Kidney (tissue), 14 donors: ENCODE measurements around the gene MAGI3. TPM values are rescaled to one million over a fixed set of nuclear protein-coding genes. Genes with fewer than 3 reads are reported as not detected.
A peak's percentile ranks its signal among the peaks of the same experiment; 100 is the strongest.

Experiments used
- DNase-seq, 5 donors: peaks; one replicate each; pipeline ENCODE4 v3.0.0-alpha.2; 2013 to 2020
- FAIRE-seq: peaks from 2 replicates; lab custom pipeline; 2012; peaks lifted over from hg19 to GRCh38; lab: Jason Lieb, UNC
- H3K27ac ChIP-seq, 2 donors: one replicate each; pipeline ENCODE4 v1.7.0; 2013; ENCODE audit warnings: low read depth in 2 of 2, low read length in 2 of 2, inconsistent platforms in 1 of 2
- H3K27me3 ChIP-seq: one replicate; pipeline ENCODE4 v1.7.1; 2013; ENCODE audit warnings: low read length, inconsistent platforms; ENCODE audit not compliant: control insufficient read depth, insufficient read depth
- H3K36me3 ChIP-seq, 3 donors: one replicate each; pipeline versions ENCODE4 v1.7.0 to v1.7.1; 2013; ENCODE audit warnings: low read length in 3 of 3, control low read depth in 1 of 3, inconsistent platforms in 1 of 3; ENCODE audit not compliant: insufficient read depth in 3 of 3, control insufficient read depth in 2 of 3
- H3K4me1 ChIP-seq, 3 donors: one replicate each; pipeline versions ENCODE4 v1.7.0 to v1.7.1; 2013; ENCODE audit warnings: low read length in 3 of 3, inconsistent platforms in 1 of 3, low read depth in 1 of 3; ENCODE audit not compliant: control insufficient read depth in 2 of 3, insufficient read depth in 2 of 3
- H3K4me3 ChIP-seq, 3 donors: one replicate each; pipeline versions ENCODE4 v1.7.0 to v1.8.1; 2013; ENCODE audit warnings: low read length in 3 of 3, control low read depth in 1 of 3, inconsistent platforms in 1 of 3
- H3K9ac ChIP-seq, 3 donors: one replicate each; pipeline versions ENCODE4 v1.7.0 to v1.7.1; 2013; ENCODE audit warnings: low read length in 3 of 3, control low read depth in 1 of 3, inconsistent platforms in 1 of 3
- H3K9me3 ChIP-seq, 3 donors: one replicate each; pipeline versions ENCODE4 v1.7.0 to v1.7.1; 2013; ENCODE audit warnings: low read length in 3 of 3, control low read depth in 1 of 3, inconsistent platforms in 1 of 3; ENCODE audit not compliant: control insufficient read depth in 2 of 3, insufficient read depth in 1 of 3
- intact Hi-C: fragments of 100-400 bp; cut with DNase I; formaldehyde crosslinking; loops from one replicate; pipeline ENCODE4 v1.11.1; 2022
- polyA plus RNA-seq: library from polyadenylated mRNA; stranded (reverse); fragments of 350-450 nt; fragmentation: Illumina TruSeq; extraction: RNeasy Lipid Tissue Mini Kit (QIAGEN cat#74804); gene quantifications from one replicate; pipeline ENCODE4 v1.2.3, GENCODE V29; 2014; ENCODE audit warnings: low read depth, low replicate concordance; ENCODE audit not compliant: insufficient read depth
- total RNA-seq: library from RNA; stranded (reverse); fragmentation: NEBNext Ultra II Directional; extraction: Animal tissue kit (Norgen Biotek cat#: 25700); gene quantifications from one replicate; pipeline ENCODE4 v1.2.1, GENCODE V29; 2021
- TF ChIP-seq, protein P1 (sequence below): IDR thresholded peaks from 3 replicates; pipeline ENCODE4 v1.5.1; 2012; ENCODE audit warnings: mild to moderate bottlenecking, moderate library complexity, borderline replicate concordance; ENCODE audit not compliant: insufficient read depth; ENCODE audit errors: extremely low read depth
- donor health status: control.
- donor health status: control.
- donor health status: control.
- donor health status: control.
- donor health status: control.
- donor health status: DM: yes; HTN: yes; CAD: no.
- donor health status: Normal renal cell carcinoma (clear cell type).

MAGI3 gene
- total and polyA plus RNA-seq, 2 donors from 2014 or later, result 5.6 to 25.9 TPM

DNA sequence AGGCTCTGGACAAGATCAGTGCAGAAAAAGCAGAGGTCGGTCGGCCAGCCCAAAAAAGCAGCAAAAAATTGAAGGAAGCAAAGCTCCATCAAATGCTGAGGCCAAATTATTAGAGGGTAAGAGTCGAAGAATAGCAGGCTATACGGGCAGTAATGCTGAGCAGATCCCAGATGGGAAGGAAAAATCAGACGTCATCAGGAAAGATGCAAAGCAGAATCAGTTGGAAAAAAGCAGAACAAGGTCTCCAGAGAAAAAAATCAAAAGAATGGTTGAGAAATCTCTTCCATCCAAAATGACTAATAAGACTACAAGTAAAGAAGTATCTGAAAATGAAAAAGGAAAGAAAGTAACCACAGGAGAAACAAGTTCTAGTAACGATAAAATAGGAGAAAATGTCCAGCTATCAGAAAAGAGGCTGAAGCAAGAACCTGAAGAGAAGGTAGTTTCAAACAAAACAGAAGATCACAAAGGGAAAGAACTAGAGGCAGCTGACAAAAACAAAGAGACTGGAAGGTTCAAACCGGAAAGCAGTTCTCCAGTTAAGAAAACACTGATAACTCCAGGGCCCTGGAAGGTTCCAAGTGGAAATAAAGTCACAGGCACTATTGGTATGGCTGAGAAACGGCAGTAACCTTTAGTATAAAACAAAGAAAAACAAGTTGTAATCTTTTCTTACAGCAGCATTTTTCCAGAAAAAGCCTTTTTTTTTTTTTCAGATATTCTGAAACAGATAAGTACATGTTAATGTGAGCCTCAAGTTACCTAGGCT, 293.3 kb downstream of the MAGI3 start:
- TF ChIP-seq, protein P1, sequence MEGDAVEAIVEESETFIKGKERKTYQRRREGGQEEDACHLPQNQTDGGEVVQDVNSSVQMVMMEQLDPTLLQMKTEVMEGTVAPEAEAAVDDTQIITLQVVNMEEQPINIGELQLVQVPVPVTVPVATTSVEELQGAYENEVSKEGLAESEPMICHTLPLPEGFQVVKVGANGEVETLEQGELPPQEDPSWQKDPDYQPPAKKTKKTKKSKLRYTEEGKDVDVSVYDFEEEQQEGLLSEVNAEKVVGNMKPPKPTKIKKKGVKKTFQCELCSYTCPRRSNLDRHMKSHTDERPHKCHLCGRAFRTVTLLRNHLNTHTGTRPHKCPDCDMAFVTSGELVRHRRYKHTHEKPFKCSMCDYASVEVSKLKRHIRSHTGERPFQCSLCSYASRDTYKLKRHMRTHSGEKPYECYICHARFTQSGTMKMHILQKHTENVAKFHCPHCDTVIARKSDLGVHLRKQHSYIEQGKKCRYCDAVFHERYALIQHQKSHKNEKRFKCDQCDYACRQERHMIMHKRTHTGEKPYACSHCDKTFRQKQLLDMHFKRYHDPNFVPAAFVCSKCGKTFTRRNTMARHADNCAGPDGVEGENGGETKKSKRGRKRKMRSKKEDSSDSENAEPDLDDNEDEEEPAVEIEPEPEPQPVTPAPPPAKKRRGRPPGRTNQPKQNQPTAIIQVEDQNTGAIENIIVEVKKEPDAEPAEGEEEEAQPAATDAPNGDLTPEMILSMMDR, result no peak
- intact Hi-C loops, result loop anchor here (10.0 kb wide), 1 partner anchor 539 kb away; no protein-coding TSS in a partner anchor
- Histone ChIP-seq H3K27ac (no peak overlapping the region), H3K36me3 (peaks cover 0 to 5% (median 0%) of the 10 kb centered on the region in 3 donors), H3K27me3 (no peaks in the 10 kb centered on the region), H3K9ac (no peak overlapping the region), H3K4me3 (no peak overlapping the region), H3K9me3 (no peaks in the 10 kb centered on the region), H3K4me1 (no peaks in the 10 kb centered on the region)
- FAIRE-seq (no peak), DNase-seq (no peak)

DNA sequence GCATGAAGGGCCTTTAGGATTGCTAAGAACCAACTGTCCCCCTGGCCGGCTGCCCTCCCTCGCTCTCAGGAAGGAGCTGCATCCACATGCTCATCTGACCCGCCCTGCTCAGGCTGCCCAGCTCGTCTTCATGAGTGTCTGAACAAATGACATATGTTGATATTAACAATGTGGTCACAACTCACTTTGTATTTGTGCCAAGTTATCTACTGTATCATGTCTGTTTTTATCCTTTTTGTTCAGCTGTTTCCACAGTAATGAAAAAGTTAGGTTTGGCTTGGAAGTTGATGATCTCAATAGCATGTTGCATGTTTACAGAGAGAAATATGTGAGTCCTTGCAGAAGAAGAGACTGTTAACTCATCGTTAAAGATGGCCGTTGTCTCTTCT, 293.8 kb downstream of the MAGI3 start:
- TF ChIP-seq, protein P1, result no peak
- FAIRE-seq (no peak), DNase-seq (peak in 2 of 5 donors; percentile 41 to 75)
- Histone ChIP-seq H3K36me3 (peaks cover 0 to 5% (median 0%) of the 10 kb centered on the region in 3 donors), H3K4me3 (no peak overlapping the region), H3K9me3 (no peaks in the 10 kb centered on the region), H3K9ac (no peak overlapping the region), H3K27ac (no peak overlapping the region), H3K27me3 (no peaks in the 10 kb centered on the region), H3K4me1 (no peaks in the 10 kb centered on the region)
- intact Hi-C loops, result loop anchor here (10.0 kb wide), 1 partner anchor 539 kb away; no protein-coding TSS in a partner anchor

DNA sequence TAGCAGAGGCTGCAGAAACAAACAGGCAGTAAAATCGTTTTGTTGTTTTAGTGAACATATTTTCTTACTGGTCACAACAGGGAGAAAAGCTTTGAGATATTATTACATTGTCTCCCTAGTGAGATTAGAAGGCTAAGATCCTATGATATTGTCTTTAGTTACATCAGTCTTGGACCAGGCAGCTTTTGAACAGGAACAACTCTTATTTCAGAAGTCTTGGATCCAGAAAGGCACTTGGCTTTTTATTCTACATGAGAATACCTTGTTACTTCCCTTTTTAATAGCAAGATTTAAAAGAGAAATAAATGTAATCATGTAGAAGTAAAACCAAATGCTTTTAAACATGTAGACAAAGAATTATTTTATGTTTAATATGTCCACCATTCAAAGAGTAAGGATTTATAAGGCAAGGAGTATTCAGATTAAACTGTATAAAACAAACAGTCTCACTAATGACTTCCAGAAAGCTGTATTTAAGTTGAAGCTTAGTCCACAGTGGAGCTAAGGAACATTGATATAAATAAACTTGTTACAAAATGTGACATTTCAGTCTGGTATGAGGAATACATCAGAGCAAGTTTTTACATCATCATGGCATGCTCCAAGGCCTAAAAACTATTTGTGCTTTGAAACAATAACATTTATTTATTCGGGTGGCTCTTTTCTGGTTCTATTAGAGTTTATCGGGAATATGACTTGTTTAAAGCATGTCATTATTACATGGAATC, 296.7 kb downstream of the MAGI3 start:
- H3K9me3 ChIP-seq, result no peaks in the 10 kb centered on the region
- no peaks in the 10 kb centered on the region for H3K27me3 ChIP-seq
- no peak overlapping the region for H3K4me3 ChIP-seq
- intact Hi-C loops, result loop anchor here (10.0 kb wide), 1 partner anchor 542 kb away; no protein-coding TSS in a partner anchor
- no peak for DNase-seq
- TF ChIP-seq, protein P1, result no peak
- no peak overlapping the region for H3K27ac ChIP-seq
- H3K4me1 ChIP-seq, result no peaks in the 10 kb centered on the region
- H3K9ac ChIP-seq, result no peak overlapping the region
- H3K36me3 ChIP-seq, result peaks cover 0 to 5% (median 0%) of the 10 kb centered on the region in 3 donors
- FAIRE-seq, result no peak
